HepG2 (cell line): Measurements from ENCODE around the gene CPNE2.

Experiments used
- EZH2 ChIP-seq: conservative IDR thresholded peaks from 2 replicates; pipeline ENCODE4 v1.6.1; 2012; ENCODE audit warnings: mild to moderate bottlenecking, low read depth, low read length, moderate library complexity
- FOXA3 ChIP-seq: IDR thresholded peaks from 2 replicates; pipeline ENCODE4 v1.6.1; 2016; ENCODE audit warnings: missing genetic modification reagents, missing compliant biosample characterization
- KAT7 ChIP-seq: IDR thresholded peaks from 2 replicates; pipeline ENCODE4 v1.6.1; 2018; ENCODE audit warnings: borderline replicate concordance, missing compliant biosample characterization
- NPAS2 ChIP-seq: sonication (generic); formaldehyde crosslinking; IDR thresholded peaks from 2 replicates; pipeline ENCODE4 v1.8.0; 2022; ENCODE audit warnings: mild to moderate bottlenecking, missing genetic modification reagents, borderline replicate concordance
- PTBP1 ChIP-seq: fragments of 200-400 bp; formaldehyde crosslinking; IDR thresholded peaks from 2 replicates; pipeline ENCODE4 v1.6.1; 2018; ENCODE audit warnings: low read length, low read depth; ENCODE audit not compliant: poor library complexity, severe bottlenecking
- RFX5 ChIP-seq: IDR thresholded peaks from 2 replicates; pipeline ENCODE4 v1.6.1; 2011; ENCODE audit warnings: low read depth, low read length, improper control_type of control experiment
- ZNF224 ChIP-seq: sonication (generic); formaldehyde crosslinking; IDR thresholded peaks from 2 replicates; pipeline ENCODE4 v1.5.0; 2020; ENCODE audit warnings: mild to moderate bottlenecking, missing genetic modification reagents
- ZNF274 ChIP-seq: sonication (generic); formaldehyde crosslinking; IDR thresholded peaks from 2 replicates; pipeline ENCODE4 v1.5.1; 2020; ENCODE audit warnings: mild to moderate bottlenecking, missing genetic modification reagents
- TF ChIP-seq, protein P1 (sequence below): sonication (generic); formaldehyde crosslinking; IDR thresholded peaks from 2 replicates; pipeline ENCODE4 v1.5.0; 2020; ENCODE audit warnings: missing genetic modification reagents, mild to moderate bottlenecking, borderline replicate concordance
- TF ChIP-seq, protein P2 (sequence below), 2 experiments: sonication (generic) in 1 of 2; formaldehyde crosslinking in 1 of 2; IDR thresholded peaks; 2 replicates each; pipeline versions ENCODE4 v1.5.1 to v1.6.1; 2011 to 2020; ENCODE audit warnings: borderline replicate concordance in 1 of 2, low read depth in 1 of 2, low read length in 1 of 2, mild to moderate bottlenecking in 1 of 2, missing genetic modification reagents in 1 of 2, moderate library complexity in 1 of 2
- TF ChIP-seq, protein P3 (sequence below): sonication (generic); formaldehyde crosslinking; IDR thresholded peaks from 2 replicates; pipeline ENCODE4 v1.8.1; 2022; ENCODE audit warnings: mild to moderate bottlenecking, missing genetic modification reagents
- TF ChIP-seq, protein P4 (sequence below): sonication (generic); formaldehyde crosslinking; IDR thresholded peaks from 2 replicates; pipeline ENCODE4 v1.8.0; 2022; ENCODE audit warnings: mild to moderate bottlenecking, missing genetic modification reagents, borderline replicate concordance
- TF ChIP-seq, protein P5 (sequence below), 2 experiments: IDR thresholded peaks; 2 replicates each; pipeline ENCODE4 v1.6.1; 2011 to 2012; ENCODE audit warnings: low read length in 2 of 2, borderline replicate concordance in 1 of 2, low read depth in 1 of 2, mild to moderate bottlenecking in 1 of 2, moderate library complexity in 1 of 2
- TF ChIP-seq, protein P6 (sequence below): IDR thresholded peaks from 2 replicates; pipeline ENCODE4 v1.6.1; 2016; ENCODE audit warnings: control low read depth

DNA sequence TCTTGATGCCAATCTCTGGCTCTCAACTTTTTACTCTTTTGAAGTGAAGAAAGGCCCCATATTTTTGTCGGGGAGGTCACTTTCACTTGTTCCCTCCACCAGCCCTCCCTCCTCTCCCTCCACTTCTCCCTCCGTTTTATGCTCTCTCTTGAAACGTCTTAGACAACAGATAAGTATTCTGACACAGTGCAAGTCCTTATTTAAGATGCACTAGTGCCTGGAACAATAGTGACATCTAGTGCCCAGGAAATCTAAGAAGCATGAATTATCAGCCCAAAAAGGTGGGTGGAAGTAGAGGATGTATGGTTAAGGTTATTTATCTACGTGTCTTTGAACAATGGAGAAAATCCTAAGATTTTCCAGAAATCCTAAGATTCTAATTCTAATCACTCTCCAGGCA is 75.6 kb downstream of the CPNE2 start:
- TF ChIP-seq FOXA3 (CRISPR knock-in tag) (no peak), ZNF224 (CRISPR knock-in tag) (no peak), ZNF274 (CRISPR knock-in tag) (no peak), PTBP1 (no peak), EZH2 (no peak), KAT7 (CRISPR knock-in tag) (no peak), NPAS2 (CRISPR knock-in tag) (no peak), RFX5 (no peak)
- TF ChIP-seq, protein P1, sequence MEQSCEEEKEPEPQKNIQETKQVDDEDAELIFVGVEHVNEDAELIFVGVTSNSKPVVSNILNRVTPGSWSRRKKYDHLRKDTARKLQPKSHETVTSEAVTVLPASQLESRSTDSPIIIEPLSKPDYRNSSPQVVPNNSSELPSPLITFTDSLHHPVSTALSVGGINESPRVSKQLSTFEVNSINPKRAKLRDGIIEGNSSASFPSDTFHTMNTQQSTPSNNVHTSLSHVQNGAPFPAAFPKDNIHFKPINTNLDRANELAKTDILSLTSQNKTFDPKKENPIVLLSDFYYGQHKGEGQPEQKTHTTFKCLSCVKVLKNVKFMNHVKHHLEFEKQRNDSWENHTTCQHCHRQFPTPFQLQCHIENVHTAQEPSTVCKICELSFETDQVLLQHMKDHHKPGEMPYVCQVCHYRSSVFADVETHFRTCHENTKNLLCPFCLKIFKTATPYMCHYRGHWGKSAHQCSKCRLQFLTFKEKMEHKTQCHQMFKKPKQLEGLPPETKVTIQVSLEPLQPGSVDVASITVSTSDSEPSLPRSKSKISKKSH (CRISPR knock-in tag), result no peak
- TF ChIP-seq, protein P2, sequence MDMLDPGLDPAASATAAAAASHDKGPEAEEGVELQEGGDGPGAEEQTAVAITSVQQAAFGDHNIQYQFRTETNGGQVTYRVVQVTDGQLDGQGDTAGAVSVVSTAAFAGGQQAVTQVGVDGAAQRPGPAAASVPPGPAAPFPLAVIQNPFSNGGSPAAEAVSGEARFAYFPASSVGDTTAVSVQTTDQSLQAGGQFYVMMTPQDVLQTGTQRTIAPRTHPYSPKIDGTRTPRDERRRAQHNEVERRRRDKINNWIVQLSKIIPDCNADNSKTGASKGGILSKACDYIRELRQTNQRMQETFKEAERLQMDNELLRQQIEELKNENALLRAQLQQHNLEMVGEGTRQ (IDR thresholded peaks at IDR 0.05; ENCODE audit: low read depth, low read length), result no peak
- TF ChIP-seq, protein P2 (CRISPR knock-in tag; IDR thresholded peaks at IDR 0.05; ENCODE audit: borderline replicate concordance), result no peak
- TF ChIP-seq, protein P3, sequence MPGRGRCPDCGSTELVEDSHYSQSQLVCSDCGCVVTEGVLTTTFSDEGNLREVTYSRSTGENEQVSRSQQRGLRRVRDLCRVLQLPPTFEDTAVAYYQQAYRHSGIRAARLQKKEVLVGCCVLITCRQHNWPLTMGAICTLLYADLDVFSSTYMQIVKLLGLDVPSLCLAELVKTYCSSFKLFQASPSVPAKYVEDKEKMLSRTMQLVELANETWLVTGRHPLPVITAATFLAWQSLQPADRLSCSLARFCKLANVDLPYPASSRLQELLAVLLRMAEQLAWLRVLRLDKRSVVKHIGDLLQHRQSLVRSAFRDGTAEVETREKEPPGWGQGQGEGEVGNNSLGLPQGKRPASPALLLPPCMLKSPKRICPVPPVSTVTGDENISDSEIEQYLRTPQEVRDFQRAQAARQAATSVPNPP (CRISPR knock-in tag), result no peak
- TF ChIP-seq, protein P4, sequence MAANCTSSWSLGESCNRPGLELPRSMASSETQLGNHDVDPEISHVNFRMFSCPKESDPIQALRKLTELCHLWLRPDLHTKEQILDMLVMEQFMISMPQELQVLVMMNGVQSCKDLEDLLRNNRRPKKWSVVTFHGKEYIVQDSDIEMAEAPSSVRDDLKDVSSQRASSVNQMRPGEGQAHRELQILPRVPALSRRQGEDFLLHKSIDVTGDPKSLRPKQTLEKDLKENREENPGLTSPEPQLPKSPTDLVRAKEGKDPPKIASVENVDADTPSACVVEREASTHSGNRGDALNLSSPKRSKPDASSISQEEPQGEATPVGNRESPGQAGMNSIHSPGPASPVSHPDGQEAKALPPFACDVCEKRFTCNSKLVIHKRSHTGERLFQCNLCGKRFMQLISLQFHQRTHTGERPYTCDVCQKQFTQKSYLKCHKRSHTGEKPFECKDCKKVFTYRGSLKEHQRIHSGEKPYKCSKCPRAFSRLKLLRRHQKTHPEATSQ (CRISPR knock-in tag), result no peak
- TF ChIP-seq, protein P5, sequence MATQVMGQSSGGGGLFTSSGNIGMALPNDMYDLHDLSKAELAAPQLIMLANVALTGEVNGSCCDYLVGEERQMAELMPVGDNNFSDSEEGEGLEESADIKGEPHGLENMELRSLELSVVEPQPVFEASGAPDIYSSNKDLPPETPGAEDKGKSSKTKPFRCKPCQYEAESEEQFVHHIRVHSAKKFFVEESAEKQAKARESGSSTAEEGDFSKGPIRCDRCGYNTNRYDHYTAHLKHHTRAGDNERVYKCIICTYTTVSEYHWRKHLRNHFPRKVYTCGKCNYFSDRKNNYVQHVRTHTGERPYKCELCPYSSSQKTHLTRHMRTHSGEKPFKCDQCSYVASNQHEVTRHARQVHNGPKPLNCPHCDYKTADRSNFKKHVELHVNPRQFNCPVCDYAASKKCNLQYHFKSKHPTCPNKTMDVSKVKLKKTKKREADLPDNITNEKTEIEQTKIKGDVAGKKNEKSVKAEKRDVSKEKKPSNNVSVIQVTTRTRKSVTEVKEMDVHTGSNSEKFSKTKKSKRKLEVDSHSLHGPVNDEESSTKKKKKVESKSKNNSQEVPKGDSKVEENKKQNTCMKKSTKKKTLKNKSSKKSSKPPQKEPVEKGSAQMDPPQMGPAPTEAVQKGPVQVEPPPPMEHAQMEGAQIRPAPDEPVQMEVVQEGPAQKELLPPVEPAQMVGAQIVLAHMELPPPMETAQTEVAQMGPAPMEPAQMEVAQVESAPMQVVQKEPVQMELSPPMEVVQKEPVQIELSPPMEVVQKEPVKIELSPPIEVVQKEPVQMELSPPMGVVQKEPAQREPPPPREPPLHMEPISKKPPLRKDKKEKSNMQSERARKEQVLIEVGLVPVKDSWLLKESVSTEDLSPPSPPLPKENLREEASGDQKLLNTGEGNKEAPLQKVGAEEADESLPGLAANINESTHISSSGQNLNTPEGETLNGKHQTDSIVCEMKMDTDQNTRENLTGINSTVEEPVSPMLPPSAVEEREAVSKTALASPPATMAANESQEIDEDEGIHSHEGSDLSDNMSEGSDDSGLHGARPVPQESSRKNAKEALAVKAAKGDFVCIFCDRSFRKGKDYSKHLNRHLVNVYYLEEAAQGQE (IDR thresholded peaks at IDR 0.05; ENCODE audit: borderline replicate concordance in 1 of 2, low read depth in 1 of 2, low read length in 2 of 2), result no peak
- TF ChIP-seq, protein P6, sequence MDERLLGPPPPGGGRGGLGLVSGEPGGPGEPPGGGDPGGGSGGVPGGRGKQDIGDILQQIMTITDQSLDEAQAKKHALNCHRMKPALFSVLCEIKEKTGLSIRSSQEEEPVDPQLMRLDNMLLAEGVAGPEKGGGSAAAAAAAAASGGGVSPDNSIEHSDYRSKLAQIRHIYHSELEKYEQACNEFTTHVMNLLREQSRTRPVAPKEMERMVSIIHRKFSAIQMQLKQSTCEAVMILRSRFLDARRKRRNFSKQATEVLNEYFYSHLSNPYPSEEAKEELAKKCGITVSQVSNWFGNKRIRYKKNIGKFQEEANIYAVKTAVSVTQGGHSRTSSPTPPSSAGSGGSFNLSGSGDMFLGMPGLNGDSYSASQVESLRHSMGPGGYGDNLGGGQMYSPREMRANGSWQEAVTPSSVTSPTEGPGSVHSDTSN (CRISPR knock-in tag), result no peak
